T-helper 1 cell treated with Interleukin-12 subunit alpha and Interleukin-12 subunit beta and Interleukin-4 antibody, amounts not matched to agents 30 ng/mL and 1 ng/mL, for 36 hours (primary cell): ENCODE results near the gene MRPL10. TPM values are rescaled to one million over a fixed set of nuclear protein-coding genes. Genes with fewer than 3 reads are reported as not detected.
"Not testable (repeated sequence)": the region's sequence is repeated elsewhere in the genome, so short reads cannot be mapped to it uniquely, and the experiment has no call there.

ENCODE experiments used
- intact Hi-C: fragments of 100-400 bp; cut with micrococcal nuclease; formaldehyde crosslinking; loops from one replicate; pipeline ENCODE4 v1.15.1; 2024
- total RNA-seq: library from RNA; stranded (reverse); gene quantifications from 2 replicates; pipeline ENCODE4 v1.2.3, GENCODE V29; 2022

Gene MRPL10
- total RNA-seq, 1 donor from 2014 or later: 40.5 TPM

DNA sequence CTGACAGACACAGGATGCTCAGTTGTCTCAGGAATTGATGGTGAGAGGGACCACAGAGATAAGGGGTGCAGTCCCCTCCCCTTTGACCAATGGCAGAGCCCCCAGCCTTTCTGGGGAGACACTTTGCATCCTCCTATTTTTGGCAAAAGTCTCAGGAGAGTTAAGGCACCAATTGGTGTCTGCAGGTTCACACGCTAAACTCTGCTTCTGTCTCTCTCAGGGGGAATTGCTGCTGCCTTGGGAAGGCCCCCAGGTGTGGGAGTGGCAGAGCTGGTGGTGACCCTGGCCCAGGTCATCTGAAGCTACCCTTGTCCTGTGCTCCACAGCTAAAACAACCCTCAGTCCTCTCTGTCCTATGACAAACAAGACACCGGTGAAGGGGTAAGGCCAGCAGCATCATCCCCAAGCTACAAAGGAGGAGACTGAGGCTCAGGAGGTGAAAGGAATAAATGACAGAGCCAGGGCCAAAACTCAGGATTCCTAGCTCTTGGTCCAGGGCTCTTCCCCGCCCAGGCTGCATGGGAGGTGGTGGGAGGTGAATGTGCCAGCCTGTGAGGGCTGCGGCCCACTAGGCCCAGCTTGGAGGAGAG lies 30.1 kb downstream of the MRPL10 start:
- intact Hi-C loops: loop anchor here (5.0 kb wide), 1 partner anchor 184 kb away; no protein-coding TSS in a partner anchor

DNA sequence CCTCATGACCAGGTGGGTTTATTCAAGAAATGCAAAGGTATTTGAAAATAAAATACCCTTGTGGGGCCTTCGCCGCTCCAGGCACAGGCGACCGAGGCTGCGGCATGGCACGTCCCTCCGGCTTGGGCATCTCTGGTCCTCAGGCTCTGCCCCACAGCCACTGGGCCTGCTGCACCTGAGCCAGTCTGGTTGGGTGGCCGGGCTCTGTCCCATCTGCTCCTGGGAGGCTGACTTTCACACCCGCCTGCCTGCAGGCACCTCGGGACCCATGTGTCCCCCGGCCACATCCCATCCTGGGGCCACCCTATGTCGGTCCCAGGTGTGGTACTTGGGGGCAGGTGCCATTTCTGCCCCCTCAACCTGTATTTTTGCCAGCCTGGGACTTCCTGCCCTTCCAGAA lies 30.7 kb downstream of the MRPL10 start:
- intact Hi-C loops: loop anchor here (5.0 kb wide), 1 partner anchor 183 kb away; no protein-coding TSS in a partner anchor

DNA sequence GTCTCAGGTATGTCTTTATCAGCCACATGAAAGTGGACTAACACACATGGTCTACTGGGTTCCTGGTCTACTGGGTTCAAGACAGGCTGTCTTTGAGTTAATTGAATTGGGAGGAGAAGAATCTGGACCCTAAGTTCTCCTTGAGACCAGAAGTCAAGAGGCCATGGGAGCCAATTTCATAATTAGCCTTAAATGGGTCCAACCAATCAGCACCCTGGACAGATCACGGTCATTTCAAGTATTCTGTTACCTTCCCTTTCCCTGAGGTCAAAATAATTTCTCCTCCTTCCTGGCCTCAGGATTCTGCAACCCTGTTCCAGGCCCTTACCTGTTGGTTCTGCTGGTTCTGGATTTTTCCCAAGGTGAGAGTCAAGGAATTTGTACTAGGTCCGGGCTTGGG lies 33.5 kb downstream of the MRPL10 start:
- intact Hi-C loops: no loop called here

DNA sequence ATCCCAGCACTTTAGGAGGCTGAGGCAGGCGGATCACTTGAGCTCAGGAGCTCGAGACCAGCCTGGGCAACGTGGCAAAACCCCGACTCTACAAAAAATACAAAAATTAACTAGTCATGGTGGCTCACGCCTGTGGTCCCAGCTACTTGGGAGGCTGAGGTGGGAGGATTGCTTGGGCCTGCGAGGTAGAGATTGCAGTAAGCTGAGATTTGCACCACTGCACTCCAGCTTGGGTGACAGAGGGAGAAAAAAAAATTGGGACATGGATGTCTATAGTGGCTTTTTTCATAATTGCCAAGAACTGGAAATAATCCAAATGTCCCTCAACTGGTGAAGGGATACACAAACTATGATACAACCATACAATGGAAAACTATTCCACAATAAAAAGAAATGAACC lies 38.4 kb downstream of the MRPL10 start:
- intact Hi-C loops: no loop called here

DNA sequence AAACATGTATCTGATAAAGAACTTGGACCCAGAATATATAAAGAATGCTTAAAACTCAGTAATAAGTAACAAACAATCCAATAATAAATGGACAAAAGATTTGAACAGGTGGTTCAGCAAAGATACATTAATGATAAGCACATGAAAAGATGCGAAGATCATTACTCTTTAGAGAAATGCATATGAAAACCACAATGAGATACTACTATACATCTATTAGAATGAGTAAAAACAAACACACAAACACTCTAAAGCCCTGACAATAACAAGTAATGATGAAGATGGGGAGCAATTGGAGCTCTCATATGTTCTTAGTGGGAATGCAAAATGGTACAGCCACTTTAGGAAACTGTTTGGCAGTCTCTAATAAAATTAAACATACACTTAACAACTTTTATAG lies 38.9 kb downstream of the MRPL10 start:
- intact Hi-C loops: no loop called here

DNA sequence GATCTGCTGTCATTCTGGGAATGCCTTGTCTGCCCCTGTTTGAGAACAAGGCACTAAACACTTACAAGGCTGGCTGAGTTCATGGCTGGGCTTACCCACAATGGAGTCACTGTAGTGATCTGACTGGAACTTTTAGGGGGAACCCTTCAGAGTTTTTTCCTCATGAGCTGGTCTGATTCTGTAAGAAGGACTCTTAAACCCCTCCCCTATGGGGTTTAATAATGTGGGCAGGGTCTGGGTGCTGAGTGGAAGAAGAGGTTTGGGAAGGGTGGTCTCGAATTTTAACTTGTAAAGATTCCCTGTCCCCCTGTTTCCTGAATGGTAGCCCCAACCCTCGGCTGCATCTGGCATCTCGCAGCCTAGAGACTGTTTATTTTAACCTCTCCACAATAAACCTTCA lies 40.3 kb downstream of the MRPL10 start:
- intact Hi-C loops: no loop called here

- intact Hi-C loops: loop anchor here (1.0 kb wide), 3 partner anchors 14 to 126 kb away; no protein-coding TSS in a partner anchor
Observed at GRCh38 chr17:47789611-47790561, 41.5 kb downstream of the MRPL10 start.

- intact Hi-C loops: no loop called here
Observed at GRCh38 chr17:47785538-47786123, 45.7 kb downstream of the MRPL10 start.

DNA sequence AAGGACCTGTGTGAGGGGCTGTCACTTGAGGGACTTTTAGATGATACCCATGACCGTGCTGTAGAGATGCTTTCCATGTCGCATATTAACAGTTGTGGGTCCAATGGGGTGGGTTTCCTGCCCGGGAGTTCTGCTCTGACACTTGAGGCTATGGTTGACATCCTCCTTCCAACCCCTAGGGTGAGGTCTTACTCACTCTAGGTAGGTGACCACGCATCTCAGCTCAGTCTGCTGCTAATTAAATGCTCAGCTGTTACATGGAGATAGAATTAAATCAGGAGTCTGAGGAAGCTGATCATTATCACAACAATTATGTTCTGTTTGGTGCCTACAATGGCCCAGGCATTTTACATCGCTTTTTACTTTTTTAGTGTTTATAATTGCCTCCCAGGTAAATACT lies 49.9 kb downstream of the MRPL10 start:
- intact Hi-C loops: no loop called here

- intact Hi-C loops: no loop called here
Observed at GRCh38 chr17:47778184-47778635, 53.1 kb downstream of the MRPL10 start.

DNA sequence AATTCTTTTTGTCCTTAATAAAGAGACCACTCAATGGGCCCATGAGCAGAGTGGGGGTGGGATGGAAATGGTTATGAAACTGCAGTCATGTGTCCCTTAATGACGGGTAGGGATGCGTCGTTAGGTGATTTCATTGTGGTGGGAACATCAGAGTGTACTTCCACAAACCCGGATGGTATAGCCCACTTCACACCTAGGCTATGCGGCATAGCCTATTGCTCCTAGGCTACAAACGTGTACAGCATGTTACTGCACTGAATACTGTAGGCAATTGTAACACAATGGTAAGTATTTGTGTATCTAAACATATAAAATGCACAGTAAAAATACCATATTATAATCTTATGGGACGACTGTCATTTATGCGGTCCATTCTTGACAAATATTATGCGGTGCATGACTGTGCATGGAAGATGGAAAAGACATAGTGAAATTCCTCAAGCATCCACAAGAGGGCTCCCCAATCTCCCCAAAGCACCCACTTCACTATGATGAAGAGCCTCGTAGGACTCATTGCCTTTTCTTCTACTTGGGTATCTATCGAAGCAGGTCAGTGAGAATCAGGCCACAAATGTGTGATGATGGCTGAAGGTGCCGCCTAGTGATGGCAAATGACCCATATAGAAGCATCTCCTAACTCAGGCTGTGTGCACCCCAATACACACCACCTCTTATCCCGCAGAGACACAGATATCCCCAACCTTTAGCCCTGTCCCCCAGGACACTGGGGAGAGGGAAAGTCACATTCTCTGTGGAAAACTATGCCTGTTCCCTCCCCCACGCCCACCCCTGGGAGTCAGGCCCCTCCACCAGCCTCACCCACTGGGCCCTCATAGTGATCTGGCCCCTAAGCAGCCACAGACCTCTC lies 54.8 kb downstream of the MRPL10 start:
- intact Hi-C loops: loop anchor here (1.0 to 2.0 kb wide), 5 partner anchors 14 to 114 kb away; partner anchors contain the start of gene TBX21

GRCh38 chr17:47774987-47775580 lies 56.3 kb downstream of the MRPL10 start:
- intact Hi-C loops: no loop called here

GRCh38 chr17:47774331-47774730 lies 57.0 kb downstream of the MRPL10 start:
- intact Hi-C loops: no loop called here

DNA sequence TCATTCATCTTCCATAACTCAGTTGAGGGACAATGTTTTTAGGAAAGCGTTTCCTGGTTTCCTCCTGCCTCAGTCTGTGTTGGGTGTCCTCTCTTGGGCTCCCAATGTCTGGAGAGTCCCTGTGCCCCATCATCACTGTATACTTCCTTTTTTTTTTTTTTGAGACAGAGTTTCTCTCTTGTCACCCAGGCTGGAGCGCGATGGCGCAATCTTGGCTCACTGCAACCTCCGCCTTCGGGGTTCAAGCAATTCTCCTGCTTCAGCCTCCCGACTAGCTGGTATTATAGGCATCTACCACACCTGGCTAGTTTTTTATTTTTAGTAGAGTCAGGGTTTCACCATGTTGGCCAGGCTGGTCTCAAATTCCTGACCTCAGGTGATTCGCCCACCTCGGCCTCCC lies 57.7 kb downstream of the MRPL10 start:
- intact Hi-C loops: not testable (repeated sequence)

Other genes starting within 250 kb of the MRPL10 start
- gene KPNB1, start 181.6 kb downstream of the MRPL10 start, total RNA-seq: 495 and 501 TPM in 2 replicates
- gene TBKBP1, start 137.4 kb downstream of the MRPL10 start, total RNA-seq: 7.1 and 8.0 TPM in 2 replicates
- gene TBX21, start 98.3 kb downstream of the MRPL10 start, total RNA-seq: 49.2 and 51.3 TPM in 2 replicates
- 36.3 and 36.7 TPM in 2 replicates for gene OSBPL7, start 9.7 kb downstream of the MRPL10 start, total RNA-seq
- gene LRRC46, start 129 bp upstream of the MRPL10 start, total RNA-seq: 0.78 and 0.81 TPM in 2 replicates
- 28.7 and 32.4 TPM in 2 replicates for gene SCRN2, start 9.7 kb upstream of the MRPL10 start, total RNA-seq
- 0.12 TPM in 1 of 2 replicates, not detected in the other for gene SP6, start 19.6 kb upstream of the MRPL10 start, total RNA-seq
- 33.9 TPM in 2 replicates for gene SP2, start 64.7 kb upstream of the MRPL10 start, total RNA-seq
- 34.1 and 37.0 TPM in 2 replicates for gene PNPO, start 110.0 kb upstream of the MRPL10 start, total RNA-seq
- not detected in 2 replicates for gene PRR15L, start 126.3 kb upstream of the MRPL10 start, total RNA-seq
- gene CDK5RAP3, start 139.6 kb upstream of the MRPL10 start, total RNA-seq: 195 and 214 TPM in 2 replicates
- 4.7 and 8.1 TPM in 2 replicates for gene COPZ2, start 206.3 kb upstream of the MRPL10 start, total RNA-seq
- 64.8 and 74.9 TPM in 2 replicates for gene NFE2L1, start 216.8 kb upstream of the MRPL10 start, total RNA-seq